ENCODE data around the gene PHEX. TPM values are rescaled to one million over a fixed set of nuclear protein-coding genes. Genes with fewer than 3 reads are reported as not detected.

The PHEX gene
- total and polyA plus RNA-seq, 2 experiments from 2014 or later = 0.05 to 0.21 TPM

DNA sequence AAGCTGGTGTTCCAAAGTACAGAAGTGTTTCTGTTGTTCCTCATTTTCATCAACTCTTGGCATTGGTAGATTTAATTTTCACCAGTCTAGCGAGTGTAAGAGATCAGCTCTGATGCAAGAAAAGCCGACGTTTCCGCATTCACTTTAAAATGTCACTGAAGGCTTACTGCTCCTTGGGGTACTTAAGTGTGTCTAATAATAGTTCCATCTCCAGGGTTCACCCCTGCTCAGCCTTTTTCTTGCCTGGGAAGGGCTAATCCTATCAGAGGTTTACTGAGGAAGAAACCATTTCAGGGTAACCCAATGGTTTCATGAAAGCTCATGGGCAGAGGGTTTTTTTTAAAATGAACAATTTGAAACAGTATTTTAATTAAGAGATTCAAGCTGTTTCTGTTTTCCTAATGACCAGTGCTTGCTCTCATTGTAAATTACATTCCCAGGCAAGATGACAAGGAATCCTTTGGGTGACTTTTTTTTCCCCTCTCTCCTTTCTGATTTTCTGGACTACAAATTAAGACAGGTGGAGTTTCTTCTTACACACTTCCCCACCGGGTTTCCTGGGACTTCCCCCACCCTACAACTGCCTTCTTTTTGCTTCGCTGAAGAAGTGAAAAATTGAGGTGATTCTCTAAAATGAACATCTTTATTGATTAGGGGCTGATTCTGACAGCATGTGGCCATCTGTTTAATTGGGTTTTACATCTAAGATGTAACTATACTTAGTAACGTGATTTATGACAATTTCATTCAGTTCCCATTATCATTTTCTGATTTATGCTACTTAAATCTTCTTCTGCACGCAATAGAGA, 161.9 kb downstream of the PHEX start (continued):
- TF ChIP-seq, protein P1, sequence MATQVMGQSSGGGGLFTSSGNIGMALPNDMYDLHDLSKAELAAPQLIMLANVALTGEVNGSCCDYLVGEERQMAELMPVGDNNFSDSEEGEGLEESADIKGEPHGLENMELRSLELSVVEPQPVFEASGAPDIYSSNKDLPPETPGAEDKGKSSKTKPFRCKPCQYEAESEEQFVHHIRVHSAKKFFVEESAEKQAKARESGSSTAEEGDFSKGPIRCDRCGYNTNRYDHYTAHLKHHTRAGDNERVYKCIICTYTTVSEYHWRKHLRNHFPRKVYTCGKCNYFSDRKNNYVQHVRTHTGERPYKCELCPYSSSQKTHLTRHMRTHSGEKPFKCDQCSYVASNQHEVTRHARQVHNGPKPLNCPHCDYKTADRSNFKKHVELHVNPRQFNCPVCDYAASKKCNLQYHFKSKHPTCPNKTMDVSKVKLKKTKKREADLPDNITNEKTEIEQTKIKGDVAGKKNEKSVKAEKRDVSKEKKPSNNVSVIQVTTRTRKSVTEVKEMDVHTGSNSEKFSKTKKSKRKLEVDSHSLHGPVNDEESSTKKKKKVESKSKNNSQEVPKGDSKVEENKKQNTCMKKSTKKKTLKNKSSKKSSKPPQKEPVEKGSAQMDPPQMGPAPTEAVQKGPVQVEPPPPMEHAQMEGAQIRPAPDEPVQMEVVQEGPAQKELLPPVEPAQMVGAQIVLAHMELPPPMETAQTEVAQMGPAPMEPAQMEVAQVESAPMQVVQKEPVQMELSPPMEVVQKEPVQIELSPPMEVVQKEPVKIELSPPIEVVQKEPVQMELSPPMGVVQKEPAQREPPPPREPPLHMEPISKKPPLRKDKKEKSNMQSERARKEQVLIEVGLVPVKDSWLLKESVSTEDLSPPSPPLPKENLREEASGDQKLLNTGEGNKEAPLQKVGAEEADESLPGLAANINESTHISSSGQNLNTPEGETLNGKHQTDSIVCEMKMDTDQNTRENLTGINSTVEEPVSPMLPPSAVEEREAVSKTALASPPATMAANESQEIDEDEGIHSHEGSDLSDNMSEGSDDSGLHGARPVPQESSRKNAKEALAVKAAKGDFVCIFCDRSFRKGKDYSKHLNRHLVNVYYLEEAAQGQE (IDR thresholded peaks at IDR 0.05; ENCODE audit: unreplicated experiment) = no peak

DNA sequence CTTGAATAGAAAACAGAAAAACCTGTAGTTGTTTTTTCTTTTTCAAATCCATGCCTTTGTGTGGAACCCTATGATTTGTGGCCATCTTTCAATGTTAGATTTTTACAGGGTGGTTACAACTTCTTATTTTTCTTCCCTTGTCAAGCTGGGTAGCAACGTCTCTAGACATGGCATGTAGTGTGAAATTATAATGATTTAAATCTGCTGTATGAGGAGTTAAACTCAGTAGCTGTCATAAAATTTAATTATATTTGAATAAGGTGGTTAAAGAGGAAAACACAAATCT, 162.5 kb downstream of the PHEX start:
- no peaks in the 10 kb centered on the region for H3K27me3 Mint-ChIP-seq (ENCODE audit: insufficient read depth, low read depth, poor library complexity)
- no peak overlapping the region for H3K27ac ChIP-seq (ENCODE audit: low read depth)
- no peaks in the 10 kb centered on the region for H3F3A ChIP-seq (replicated peaks; ENCODE audit: low read depth)
- TF ChIP-seq, protein P2, sequence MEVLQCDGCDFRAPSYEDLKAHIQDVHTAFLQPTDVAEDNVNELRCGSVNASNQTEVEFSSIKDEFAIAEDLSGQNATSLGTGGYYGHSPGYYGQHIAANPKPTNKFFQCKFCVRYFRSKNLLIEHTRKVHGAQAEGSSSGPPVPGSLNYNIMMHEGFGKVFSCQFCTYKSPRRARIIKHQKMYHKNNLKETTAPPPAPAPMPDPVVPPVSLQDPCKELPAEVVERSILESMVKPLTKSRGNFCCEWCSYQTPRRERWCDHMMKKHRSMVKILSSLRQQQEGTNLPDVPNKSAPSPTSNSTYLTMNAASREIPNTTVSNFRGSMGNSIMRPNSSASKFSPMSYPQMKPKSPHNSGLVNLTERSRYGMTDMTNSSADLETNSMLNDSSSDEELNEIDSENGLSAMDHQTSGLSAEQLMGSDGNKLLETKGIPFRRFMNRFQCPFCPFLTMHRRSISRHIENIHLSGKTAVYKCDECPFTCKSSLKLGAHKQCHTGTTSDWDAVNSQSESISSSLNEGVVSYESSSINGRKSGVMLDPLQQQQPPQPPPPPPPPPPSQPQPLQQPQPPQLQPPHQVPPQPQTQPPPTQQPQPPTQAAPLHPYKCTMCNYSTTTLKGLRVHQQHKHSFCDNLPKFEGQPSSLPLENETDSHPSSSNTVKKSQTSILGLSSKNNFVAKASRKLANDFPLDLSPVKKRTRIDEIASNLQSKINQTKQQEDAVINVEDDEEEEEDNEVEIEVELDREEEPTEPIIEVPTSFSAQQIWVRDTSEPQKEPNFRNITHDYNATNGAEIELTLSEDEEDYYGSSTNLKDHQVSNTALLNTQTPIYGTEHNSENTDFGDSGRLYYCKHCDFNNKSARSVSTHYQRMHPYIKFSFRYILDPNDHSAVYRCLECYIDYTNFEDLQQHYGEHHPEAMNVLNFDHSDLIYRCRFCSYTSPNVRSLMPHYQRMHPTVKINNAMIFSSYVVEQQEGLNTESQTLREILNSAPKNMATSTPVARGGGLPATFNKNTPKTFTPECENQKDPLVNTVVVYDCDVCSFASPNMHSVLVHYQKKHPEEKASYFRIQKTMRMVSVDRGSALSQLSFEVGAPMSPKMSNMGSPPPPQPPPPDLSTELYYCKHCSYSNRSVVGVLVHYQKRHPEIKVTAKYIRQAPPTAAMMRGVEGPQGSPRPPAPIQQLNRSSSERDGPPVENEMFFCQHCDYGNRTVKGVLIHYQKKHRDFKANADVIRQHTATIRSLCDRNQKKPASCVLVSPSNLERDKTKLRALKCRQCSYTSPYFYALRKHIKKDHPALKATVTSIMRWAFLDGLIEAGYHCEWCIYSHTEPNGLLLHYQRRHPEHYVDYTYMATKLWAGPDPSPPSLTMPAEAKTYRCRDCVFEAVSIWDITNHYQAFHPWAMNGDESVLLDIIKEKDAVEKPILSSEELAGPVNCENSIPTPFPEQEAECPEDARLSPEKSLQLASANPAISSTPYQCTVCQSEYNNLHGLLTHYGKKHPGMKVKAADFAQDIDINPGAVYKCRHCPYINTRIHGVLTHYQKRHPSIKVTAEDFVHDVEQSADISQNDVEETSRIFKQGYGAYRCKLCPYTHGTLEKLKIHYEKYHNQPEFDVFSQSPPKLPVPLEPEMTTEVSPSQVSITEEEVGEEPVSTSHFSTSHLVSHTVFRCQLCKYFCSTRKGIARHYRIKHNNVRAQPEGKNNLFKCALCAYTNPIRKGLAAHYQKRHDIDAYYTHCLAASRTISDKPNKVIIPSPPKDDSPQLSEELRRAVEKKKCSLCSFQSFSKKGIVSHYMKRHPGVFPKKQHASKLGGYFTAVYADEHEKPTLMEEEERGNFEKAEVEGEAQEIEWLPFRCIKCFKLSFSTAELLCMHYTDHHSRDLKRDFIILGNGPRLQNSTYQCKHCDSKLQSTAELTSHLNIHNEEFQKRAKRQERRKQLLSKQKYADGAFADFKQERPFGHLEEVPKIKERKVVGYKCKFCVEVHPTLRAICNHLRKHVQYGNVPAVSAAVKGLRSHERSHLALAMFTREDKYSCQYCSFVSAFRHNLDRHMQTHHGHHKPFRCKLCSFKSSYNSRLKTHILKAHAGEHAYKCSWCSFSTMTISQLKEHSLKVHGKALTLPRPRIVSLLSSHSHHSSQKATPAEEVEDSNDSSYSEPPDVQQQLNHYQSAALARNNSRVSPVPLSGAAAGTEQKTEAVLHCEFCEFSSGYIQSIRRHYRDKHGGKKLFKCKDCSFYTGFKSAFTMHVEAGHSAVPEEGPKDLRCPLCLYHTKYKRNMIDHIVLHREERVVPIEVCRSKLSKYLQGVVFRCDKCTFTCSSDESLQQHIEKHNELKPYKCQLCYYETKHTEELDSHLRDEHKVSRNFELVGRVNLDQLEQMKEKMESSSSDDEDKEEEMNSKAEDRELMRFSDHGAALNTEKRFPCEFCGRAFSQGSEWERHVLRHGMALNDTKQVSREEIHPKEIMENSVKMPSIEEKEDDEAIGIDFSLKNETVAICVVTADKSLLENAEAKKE (CRISPR knock-in tag; IDR thresholded peaks at IDR 0.05) = no peak
- TF ChIP-seq, protein P3, sequence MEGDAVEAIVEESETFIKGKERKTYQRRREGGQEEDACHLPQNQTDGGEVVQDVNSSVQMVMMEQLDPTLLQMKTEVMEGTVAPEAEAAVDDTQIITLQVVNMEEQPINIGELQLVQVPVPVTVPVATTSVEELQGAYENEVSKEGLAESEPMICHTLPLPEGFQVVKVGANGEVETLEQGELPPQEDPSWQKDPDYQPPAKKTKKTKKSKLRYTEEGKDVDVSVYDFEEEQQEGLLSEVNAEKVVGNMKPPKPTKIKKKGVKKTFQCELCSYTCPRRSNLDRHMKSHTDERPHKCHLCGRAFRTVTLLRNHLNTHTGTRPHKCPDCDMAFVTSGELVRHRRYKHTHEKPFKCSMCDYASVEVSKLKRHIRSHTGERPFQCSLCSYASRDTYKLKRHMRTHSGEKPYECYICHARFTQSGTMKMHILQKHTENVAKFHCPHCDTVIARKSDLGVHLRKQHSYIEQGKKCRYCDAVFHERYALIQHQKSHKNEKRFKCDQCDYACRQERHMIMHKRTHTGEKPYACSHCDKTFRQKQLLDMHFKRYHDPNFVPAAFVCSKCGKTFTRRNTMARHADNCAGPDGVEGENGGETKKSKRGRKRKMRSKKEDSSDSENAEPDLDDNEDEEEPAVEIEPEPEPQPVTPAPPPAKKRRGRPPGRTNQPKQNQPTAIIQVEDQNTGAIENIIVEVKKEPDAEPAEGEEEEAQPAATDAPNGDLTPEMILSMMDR (conservative IDR thresholded peaks at IDR 0.05; ENCODE audit: low read depth in 2 of 2) = no peak
- TF ChIP-seq POLR2AphosphoS5 (IDR thresholded peaks at IDR 0.05; ENCODE audit: low read depth) = no peak
- TF ChIP-seq EZH2 (IDR thresholded peaks at IDR 0.05; ENCODE audit: low read depth, unreplicated experiment) = no peak
- TF ChIP-seq EZH2phosphoT487 (IDR thresholded peaks at IDR 0.05; ENCODE audit: unreplicated experiment) = no peak
- TF ChIP-seq ZNF331 (CRISPR knock-in tag; IDR thresholded peaks at IDR 0.05; ENCODE audit: low read depth) = no peak
- TF ChIP-seq JUNB (IDR thresholded peaks at IDR 0.05; ENCODE audit: unreplicated experiment) = no peak
- TF ChIP-seq, protein P4, sequence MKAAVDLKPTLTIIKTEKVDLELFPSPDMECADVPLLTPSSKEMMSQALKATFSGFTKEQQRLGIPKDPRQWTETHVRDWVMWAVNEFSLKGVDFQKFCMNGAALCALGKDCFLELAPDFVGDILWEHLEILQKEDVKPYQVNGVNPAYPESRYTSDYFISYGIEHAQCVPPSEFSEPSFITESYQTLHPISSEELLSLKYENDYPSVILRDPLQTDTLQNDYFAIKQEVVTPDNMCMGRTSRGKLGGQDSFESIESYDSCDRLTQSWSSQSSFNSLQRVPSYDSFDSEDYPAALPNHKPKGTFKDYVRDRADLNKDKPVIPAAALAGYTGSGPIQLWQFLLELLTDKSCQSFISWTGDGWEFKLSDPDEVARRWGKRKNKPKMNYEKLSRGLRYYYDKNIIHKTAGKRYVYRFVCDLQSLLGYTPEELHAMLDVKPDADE (IDR thresholded peaks at IDR 0.05) = no peak

More for the DNA sequence above, 162.5 kb downstream of the PHEX start:
- no peaks in the 10 kb centered on the region for H3K9me2 ChIP-seq (ENCODE audit: insufficient read depth)
- DNase-seq (ENCODE audit: low spot score) = no peak
- H3K4me2 ChIP-seq = no peak overlapping the region
- H4K20me1 ChIP-seq (replicated peaks; ENCODE audit: insufficient read depth) = no peaks in the 10 kb centered on the region
- no peaks in the 10 kb centered on the region for H3K36me3 Mint-ChIP-seq (ENCODE audit: low read depth)
- H3K79me2 ChIP-seq (replicated peaks; ENCODE audit: insufficient read depth) = no peaks in the 10 kb centered on the region
- H3K27me3 ChIP-seq (ENCODE audit: insufficient read depth) = no peaks in the 10 kb centered on the region
- H3K4me1 Mint-ChIP-seq = no peaks in the 10 kb centered on the region
- no peaks in the 10 kb centered on the region for H3K36me3 ChIP-seq (ENCODE audit: insufficient read depth)
- H3K9me3 Mint-ChIP-seq = no peaks in the 10 kb centered on the region
- H3K4me1 ChIP-seq (ENCODE audit: insufficient read depth) = no peaks in the 10 kb centered on the region
- H3K4me3 Mint-ChIP-seq = no peak overlapping the region
- H3K27ac Mint-ChIP-seq = no peak overlapping the region
- ATAC-seq = no peak
- H3K4me3 ChIP-seq = no peak overlapping the region
- no peak overlapping the region for H2AFZ ChIP-seq
